HG03354 (cell line): Measurements from ENCODE around the gene SH3BP5.

Source experiments
- ATAC-seq: cut with Tn5 transposase; IDR thresholded peaks from one replicate; pipeline ENCODE4 v1.9.1; 2021; ENCODE audit warnings: mild to moderate bottlenecking; ENCODE audit not compliant: unreplicated experiment, poor library complexity, severe bottlenecking

SH3BP5 gene

GRCh38 chr3:15263120-15263519 lies 69.3 kb downstream of the SH3BP5 start:
- no peak for ATAC-seq

DNA sequence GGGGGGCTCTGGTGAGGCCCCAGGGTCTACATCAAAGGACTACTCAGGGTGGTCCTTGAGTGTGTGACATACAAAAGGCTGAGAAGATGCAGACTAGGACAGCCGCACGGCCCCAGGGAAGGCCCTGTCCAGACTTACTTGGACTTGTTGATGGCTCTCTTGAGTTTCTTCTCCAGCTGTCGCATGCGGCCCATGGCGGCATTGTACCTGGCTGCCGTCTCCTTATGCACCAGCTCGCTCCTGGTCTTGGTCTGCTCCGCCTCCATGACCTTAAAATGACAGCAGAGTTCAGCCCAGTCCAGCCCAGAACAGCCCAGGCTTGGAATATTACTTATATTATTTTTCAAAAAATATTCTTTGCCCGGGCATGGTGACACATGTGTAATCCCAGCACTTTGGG lies 70.4 kb downstream of the SH3BP5 start:
- no peak for ATAC-seq

GRCh38 chr3:15261274-15261673 lies 71.1 kb downstream of the SH3BP5 start:
- no peak for ATAC-seq

- no peak for ATAC-seq
Observed at GRCh38 chr3:15260531-15260930, 71.9 kb downstream of the SH3BP5 start.

- ATAC-seq: no peak
Observed at GRCh38 chr3:15258720-15259119, 73.7 kb downstream of the SH3BP5 start.

DNA sequence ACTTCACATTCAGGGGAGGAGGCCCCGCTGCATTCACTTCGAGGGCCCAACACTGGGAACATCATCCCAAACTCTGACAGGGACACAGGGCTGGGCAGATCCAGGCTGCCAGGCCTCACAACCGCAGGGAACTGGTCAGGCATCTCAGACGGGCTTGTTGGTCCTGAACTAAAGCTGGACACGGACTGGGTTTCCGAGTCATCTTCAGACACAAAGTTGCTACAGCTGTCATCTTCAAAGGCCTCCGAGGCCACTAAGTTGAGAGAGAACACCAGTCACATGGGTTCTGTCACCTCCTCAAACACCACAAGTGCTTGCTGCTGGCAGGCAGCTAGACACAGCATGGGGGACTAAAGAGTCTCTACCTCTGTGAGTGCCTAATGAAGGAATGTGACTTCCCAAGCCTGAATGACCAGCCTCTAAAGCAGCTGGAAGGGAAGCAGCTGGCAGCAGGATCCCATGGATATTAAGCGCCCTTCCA lies 75.5 kb downstream of the SH3BP5 start:
- no peak for ATAC-seq

GRCh38 chr3:15255215-15255614 lies 77.2 kb downstream of the SH3BP5 start:
- ATAC-seq: no peak

DNA sequence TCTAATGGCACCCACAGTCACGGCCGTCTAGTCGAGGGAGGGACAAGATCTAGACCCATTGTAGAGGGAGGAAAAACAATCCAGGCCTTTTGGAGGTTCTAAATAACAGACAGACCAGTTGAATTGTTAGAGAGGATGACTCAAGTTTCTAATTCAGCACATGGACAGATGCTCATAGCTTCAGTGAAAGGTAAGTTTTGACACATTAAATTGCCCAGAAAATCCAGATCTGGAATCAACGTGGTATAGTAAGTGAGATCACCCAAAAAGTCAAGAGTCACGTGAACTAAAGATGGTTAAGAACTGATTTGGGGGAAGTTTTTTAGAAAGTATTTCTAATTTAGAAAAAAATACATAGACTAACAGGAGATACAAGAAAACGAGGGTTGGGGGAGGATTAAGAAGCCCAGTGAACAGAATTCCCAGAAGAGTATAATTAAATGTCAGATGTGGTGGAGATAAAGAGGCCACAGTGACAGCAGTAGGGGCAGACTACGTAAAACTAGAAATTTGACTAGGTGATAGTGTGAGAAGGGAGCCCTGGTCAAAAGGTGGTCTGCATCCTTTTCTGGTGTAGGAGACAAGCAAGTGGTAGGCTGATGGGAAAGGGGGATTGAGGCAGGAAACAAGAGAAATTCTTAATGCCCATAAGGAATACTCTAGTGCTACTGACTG lies 79.2 kb downstream of the SH3BP5 start:
- ATAC-seq: no peak

DNA sequence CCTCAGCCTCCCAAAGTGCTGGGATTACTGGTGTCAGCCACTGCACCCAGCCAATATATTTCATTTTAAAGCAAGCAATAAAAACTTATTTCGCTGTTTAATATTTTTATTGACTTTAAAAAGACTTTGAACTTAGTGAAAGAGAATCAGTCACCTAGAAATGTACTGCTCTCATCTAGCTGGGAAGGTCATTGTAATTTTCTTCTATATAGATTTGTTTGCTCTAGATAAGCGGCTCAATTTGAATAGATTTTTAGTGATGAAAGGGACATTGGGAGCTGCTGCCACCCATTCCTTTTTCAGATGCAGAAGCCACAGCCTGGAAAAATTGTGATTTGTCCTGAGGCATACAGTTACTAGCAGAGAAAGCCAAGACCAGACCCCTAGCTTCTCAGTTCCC lies 86.2 kb downstream of the SH3BP5 start:
- no peak for ATAC-seq

- ATAC-seq: no peak
Observed at GRCh38 chr3:15243822-15244482, 88.4 kb downstream of the SH3BP5 start.

DNA sequence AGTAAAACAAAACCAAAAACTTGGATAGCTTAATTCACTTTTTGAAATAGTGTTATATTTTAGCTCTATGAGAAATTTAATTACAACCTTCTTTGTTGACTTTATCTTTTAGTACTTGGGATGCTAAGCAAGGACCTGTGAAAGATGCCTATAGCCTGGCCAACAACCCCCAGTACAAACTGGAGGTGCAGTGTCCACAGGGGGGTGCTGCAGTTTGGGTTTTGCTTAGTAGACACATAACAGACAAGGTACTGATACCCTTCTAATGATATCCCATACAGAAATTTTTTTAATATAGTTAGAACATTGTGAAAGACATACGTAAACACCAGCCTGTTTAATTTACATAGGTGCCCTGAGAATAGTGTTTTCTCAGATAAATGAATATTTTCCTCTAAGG lies 91.0 kb downstream of the SH3BP5 start:
- no peak for ATAC-seq

DNA sequence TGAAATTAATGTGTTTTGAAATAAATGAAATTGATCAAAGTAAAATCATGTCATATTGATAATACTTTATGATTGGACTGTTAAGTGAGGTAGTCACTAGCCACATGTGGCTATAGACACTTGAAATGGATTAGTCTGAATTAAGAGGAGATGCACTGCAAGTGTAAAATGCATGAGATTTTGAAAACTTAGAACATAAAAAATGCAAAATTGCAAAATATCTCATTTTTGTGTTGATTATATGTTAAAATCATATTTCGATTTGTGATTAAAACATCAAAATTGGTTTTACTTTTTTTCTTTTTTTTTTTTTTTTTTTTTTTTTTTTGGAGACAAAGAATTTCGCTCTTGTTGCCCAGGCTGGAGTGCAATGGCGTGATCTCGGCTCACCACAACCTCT lies 103.1 kb downstream of the SH3BP5 start:
- no peak for ATAC-seq

- no peak for ATAC-seq
Observed at GRCh38 chr3:15228147-15228546, 104.2 kb downstream of the SH3BP5 start.

GRCh38 chr3:15223685-15224572 lies 108.5 kb downstream of the SH3BP5 start:
- ATAC-seq: no peak

- ATAC-seq: no peak
Observed at GRCh38 chr3:15221574-15222217, 110.7 kb downstream of the SH3BP5 start.

DNA sequence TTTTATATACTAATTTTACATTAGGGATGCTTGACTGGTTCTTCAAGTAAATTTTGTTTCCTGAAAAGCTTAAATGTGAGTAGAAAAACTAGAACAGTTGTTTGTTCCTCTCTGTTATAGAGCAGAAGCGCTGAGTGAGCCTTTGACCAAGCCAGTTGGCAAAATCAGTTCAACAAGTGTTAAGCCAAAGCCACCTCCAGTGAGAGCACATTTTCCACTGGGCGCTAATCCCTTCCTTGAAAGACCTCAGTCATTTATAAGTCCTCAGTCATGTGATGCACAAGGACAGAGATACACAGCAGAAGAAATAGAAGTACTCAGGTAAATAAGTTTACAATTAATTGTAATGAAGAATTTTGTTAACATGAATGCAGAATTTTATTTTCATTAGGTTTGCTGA lies 111.7 kb downstream of the SH3BP5 start:
- no peak for ATAC-seq

GRCh38 chr3:15220056-15220455 lies 112.3 kb downstream of the SH3BP5 start:
- no peak for ATAC-seq

GRCh38 chr3:15218689-15219088 lies 113.7 kb downstream of the SH3BP5 start:
- ATAC-seq: no peak

DNA sequence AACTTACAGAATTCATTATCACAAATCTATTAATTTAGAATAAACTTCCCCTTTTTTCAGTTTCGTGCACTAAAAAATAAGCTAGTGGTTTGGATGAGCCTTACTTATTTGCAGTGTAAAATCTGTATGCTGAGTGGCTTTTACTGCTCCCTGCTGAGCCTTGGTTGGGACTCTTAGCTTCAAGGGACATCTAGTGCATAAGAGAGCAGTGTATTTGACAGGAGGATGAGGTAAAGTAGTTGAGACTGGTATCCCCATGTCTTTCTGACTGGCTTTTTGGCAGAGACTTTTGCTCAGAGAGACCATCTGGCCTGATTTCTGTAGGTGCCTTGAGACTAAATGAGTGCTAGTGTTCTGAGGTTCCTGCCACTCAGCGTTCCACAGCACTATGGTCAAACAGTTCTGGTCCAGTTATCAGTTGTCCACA lies 114.5 kb downstream of the SH3BP5 start:
- ATAC-seq: no peak

GRCh38 chr3:15217011-15217671 lies 115.2 kb downstream of the SH3BP5 start:
- ATAC-seq: no peak
